Spleen (tissue), 7 donors: ENCODE measurements around the gene CHST1.

Experiments used
- POLR2A ChIP-seq, 3 donors: fragments of 450-650 bp; IDR thresholded peaks; one replicate each; pipeline ENCODE4 v1.5.1; 2017; ENCODE audit warnings: antibody characterized with exemption in 3 of 3, mild to moderate bottlenecking in 1 of 3
- POLR2AphosphoS5 ChIP-seq, 3 donors: sonication (generic); formaldehyde crosslinking; IDR thresholded peaks; one replicate each; pipeline ENCODE4 v1.5.1; 2017; ENCODE audit warnings: antibody characterized with exemption in 3 of 3
- TF ChIP-seq, protein P1 (sequence below), 11 experiments: fragments of 200-600 bp in 7 of 11; fragments of 450-650 bp in 4 of 11; sonication (generic) in 4 of 11; IDR thresholded peaks in 8 of 11; conservative IDR thresholded peaks in 3 of 11; 1 replicate in 7 of 11; 2 replicates in 4 of 11; pipeline versions ENCODE4 v1.4.0 to v1.8.0; 2016 to 2021; ENCODE audit warnings: antibody characterized with exemption in 11 of 11, inconsistent platforms in 4 of 11, mild to moderate bottlenecking in 1 of 11
- donor health status: DM: no; HTN: no; CAD: no; lungs with moderate emphysema.
- donor health status: DM: no; HTN: no; CAD: no.
- donor health status: DM: no; HTN: no; CAD: no.

GRCh38 chr11:45659031-45659817 lies 6.2 kb downstream of the CHST1 start:
- TF ChIP-seq, protein P1, sequence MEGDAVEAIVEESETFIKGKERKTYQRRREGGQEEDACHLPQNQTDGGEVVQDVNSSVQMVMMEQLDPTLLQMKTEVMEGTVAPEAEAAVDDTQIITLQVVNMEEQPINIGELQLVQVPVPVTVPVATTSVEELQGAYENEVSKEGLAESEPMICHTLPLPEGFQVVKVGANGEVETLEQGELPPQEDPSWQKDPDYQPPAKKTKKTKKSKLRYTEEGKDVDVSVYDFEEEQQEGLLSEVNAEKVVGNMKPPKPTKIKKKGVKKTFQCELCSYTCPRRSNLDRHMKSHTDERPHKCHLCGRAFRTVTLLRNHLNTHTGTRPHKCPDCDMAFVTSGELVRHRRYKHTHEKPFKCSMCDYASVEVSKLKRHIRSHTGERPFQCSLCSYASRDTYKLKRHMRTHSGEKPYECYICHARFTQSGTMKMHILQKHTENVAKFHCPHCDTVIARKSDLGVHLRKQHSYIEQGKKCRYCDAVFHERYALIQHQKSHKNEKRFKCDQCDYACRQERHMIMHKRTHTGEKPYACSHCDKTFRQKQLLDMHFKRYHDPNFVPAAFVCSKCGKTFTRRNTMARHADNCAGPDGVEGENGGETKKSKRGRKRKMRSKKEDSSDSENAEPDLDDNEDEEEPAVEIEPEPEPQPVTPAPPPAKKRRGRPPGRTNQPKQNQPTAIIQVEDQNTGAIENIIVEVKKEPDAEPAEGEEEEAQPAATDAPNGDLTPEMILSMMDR (IDR thresholded peaks at IDR 0.05 in 8 of 11, conservative IDR thresholded peaks at IDR 0.05 in 3 of 11): no peak
- TF ChIP-seq POLR2AphosphoS5 (IDR thresholded peaks at IDR 0.05) (no peak), POLR2A (IDR thresholded peaks at IDR 0.05) (no peak)
